Hematopoietic multipotent progenitor cell treated with erythropoietin and hydrocortisone succinate and interleukin-3 and kit ligand, for 15 days (in vitro differentiated cells): ENCODE data around the gene KCNAB1.
A peak's percentile ranks its signal among the peaks of the same experiment; 100 is the strongest.

ENCODE experiments used
- DNase-seq: peaks from one replicate; pipeline ENCODE4 v3.0.0-alpha.2; 2015; ENCODE audit warnings: low spot score

Gene KCNAB1

GRCh38 chr3:156497326-156497725 lies 376.9 kb downstream of the KCNAB1 start:
- no peak for DNase-seq

GRCh38 chr3:156498307-156498706 lies 377.9 kb downstream of the KCNAB1 start:
- DNase-seq = no peak

- DNase-seq = no peak
Observed at GRCh38 chr3:156507285-156507684, 386.9 kb downstream of the KCNAB1 start.

GRCh38 chr3:156509189-156510174 lies 389.1 kb downstream of the KCNAB1 start:
- DNase-seq = peak; percentile 42

GRCh38 chr3:156511987-156512677 lies 391.8 kb downstream of the KCNAB1 start:
- DNase-seq = no peak

GRCh38 chr3:156513619-156514018 lies 393.2 kb downstream of the KCNAB1 start:
- DNase-seq = no peak

GRCh38 chr3:156516284-156516683 lies 395.9 kb downstream of the KCNAB1 start:
- DNase-seq = no peak

GRCh38 chr3:156516961-156517360 lies 396.6 kb downstream of the KCNAB1 start:
- DNase-seq = no peak

GRCh38 chr3:156518726-156519125 lies 398.3 kb downstream of the KCNAB1 start:
- DNase-seq = no peak

- DNase-seq = no peak
Observed at GRCh38 chr3:156519758-156520162, 399.4 kb downstream of the KCNAB1 start.

- no peak for DNase-seq
Observed at GRCh38 chr3:156522673-156523072, 402.3 kb downstream of the KCNAB1 start.

- DNase-seq = no peak
Observed at GRCh38 chr3:156525808-156526207, 405.4 kb downstream of the KCNAB1 start.

- no peak for DNase-seq
Observed at GRCh38 chr3:156527060-156527459, 406.7 kb downstream of the KCNAB1 start.

- DNase-seq = no peak
Observed at GRCh38 chr3:156530980-156531379, 410.6 kb downstream of the KCNAB1 start.

- DNase-seq = no peak
Observed at GRCh38 chr3:156532730-156533129, 412.4 kb downstream of the KCNAB1 start.

GRCh38 chr3:156533205-156533604 lies 412.8 kb downstream of the KCNAB1 start:
- no peak for DNase-seq

GRCh38 chr3:156535162-156535627 lies 414.8 kb downstream of the KCNAB1 start:
- no peak for DNase-seq

GRCh38 chr3:156535798-156536197 lies 415.4 kb downstream of the KCNAB1 start:
- no peak for DNase-seq

GRCh38 chr3:156536524-156537316 lies 416.3 kb downstream of the KCNAB1 start:
- DNase-seq = no peak

- no peak for DNase-seq
Observed at GRCh38 chr3:156539051-156539450, 418.7 kb downstream of the KCNAB1 start.

GRCh38 chr3:156539802-156540201 lies 419.4 kb downstream of the KCNAB1 start:
- no peak for DNase-seq
